HG03558 (cell line): ENCODE measurements around the gene MKLN1.
"Not testable (repeated sequence)": the region's sequence is repeated elsewhere in the genome, so short reads cannot be mapped to it uniquely, and the experiment has no call there.

Experiments
- ATAC-seq: cut with Tn5 transposase; IDR thresholded peaks from one replicate; pipeline ENCODE4 v1.9.1; 2021; ENCODE audit warnings: moderate number of reproducible peaks; ENCODE audit not compliant: unreplicated experiment; ENCODE audit errors: extremely low read depth

The MKLN1 gene

DNA sequence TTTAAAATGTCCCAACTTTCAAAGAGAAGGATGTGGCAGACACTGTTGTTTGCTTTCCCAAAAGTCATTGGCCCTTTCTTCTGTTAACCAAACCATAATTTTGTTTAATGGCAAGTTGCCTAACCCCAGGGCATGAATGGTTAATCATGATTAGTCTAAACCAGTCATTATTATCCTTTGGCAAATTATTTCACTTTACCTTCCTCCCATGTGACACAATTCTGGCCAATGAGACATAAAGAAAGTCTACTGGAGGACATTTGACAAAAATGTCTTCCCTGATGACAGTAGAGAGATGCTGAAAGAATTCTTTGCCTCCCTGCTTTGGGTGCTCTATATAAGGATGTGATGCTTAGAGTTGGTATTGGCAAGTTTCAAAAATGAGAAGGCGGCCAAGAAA is 126.8 kb downstream of the MKLN1 start:
- no peak for ATAC-seq

DNA sequence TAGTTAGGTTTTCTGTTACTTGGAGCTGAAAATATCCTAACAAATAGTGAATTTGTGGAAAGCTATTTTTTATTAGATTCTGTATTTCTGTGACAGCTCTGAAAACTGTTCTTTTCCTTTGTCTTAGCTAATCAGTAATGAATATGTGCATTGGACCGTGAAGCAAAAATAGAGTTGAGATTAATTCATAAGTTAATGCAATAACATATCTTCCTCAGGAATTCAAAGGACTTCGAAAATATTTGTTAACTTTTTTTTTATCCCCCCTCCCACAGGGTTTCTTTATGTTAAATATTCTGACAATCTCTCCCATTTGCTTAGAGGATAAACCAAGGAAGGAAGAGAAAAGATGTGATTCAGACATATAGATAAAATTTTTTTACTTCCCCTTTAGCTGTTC is 127.3 kb downstream of the MKLN1 start:
- ATAC-seq = no peak

DNA sequence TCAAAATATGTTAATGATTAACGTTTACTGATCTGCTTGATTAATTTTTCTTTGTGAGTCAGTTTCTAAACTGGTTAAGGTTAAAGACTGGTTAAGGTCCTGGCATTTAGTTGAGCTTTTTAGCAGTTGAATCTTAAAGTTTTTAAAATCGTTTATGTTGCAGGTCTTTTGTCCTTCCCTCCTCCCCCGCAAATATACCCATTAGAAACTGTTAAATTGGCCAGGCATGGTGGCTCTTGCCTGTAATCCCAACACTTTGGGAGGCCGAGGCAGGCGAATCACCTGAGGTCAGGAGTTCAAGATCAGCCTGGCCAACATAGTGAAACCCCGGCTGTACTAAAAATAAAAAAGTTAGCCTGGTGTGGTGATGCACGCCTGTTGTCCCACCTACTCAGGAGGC is 127.9 kb downstream of the MKLN1 start:
- ATAC-seq = no peak

DNA sequence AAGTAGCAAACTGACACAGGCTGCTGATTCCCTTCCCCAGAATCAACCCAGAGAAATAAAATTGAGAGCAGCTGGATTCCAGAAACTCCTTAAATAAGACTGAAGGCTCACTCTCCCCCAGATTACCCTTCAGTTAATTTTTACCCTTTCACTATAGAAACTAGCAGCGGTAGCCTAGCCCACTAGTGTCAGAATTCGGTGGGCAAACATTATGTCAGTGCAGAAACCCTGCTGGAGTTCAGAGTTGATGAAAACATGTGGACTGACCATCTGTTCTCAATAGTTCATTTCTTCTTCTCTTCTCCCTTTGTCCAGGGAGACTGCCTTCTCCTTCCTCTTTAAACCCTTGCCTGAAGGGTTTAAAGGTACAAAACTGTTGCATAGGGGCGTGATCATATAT is 128.7 kb downstream of the MKLN1 start:
- ATAC-seq = no peak

DNA sequence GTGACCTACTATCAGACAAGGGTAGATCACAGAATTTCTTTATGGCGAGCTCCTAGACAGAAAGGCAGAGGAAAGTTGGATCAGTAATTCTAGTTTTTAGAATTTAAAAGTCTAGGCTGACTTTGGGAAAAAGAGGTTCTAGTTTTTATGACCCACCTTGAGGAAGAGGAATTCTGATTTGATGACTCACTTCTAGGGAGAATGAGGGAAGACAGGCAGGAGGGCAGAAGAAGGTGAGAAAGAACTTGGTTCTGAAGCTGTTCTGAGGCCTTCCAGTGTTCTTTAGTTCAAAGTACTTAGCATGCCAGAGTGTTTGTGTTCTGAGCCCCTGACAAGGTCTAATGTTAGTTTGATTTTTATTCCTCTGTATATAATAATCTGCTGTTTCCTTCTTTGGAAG is 131.6 kb downstream of the MKLN1 start:
- no peak for ATAC-seq

DNA sequence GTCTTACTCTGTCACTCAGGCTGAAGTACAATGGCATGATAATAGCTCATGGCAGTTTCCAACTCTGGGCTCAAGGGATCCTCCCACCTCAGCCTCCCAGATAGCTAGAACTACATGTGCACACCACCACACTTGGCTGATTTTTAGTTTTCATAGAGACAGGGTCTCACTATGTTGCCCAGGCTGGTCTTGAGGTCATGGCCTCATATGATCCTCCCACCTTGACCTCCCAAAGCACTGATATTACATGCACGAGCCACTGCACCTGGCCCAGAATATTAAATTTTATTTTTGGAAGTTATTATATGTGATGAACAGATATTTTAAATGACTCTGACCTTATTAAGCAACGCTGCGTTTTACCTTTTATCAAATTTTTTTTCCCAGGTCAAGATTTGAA is 134.4 kb downstream of the MKLN1 start:
- no peak for ATAC-seq

DNA sequence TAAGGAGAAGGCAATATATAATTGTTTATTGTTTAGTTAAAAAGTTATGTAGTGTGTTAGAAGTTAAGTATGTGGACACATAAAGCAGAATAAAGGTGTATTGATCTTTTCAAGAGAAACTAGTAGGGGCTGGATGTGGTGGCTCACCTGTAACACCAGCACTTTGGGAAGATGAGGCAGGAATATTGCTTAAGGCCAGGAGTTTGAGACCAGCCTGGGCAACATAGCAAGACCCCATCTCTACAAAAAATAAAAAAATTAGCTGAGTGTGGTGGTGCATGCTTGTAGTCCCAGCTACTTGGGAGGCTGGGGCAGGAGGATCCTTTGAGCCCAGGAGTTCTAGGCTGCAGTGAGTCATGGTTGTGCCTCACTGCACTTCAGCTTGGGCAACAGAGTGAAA is 135.0 kb downstream of the MKLN1 start:
- ATAC-seq = not testable (repeated sequence)

DNA sequence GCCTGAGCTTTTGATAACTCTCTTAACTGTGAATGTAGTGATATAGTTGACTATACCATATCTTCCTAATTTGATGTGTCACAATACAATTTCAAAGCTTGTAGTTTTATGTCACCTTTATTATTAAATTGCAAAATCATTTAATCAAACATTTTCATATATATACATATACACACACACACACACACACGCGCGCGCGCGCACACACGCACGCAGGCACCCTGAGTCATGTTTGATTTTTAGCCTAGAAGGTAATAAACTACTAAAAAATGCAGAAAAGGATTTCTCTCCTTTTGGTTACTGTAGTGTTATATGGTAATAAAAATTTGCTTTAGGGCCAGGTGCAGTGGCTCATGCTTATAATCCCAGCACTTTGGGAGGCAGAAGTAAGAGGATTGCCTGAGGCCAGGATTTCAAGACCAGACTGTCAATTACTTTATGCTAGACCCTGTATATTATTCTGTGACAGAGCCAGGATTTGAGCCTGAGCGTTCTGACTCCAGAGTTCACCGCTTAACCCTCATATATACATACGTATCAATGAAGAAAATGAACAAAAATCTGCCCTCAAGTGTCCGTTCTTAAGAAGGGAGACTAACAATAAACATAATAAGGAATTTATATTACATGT is 139.2 kb downstream of the MKLN1 start:
- ATAC-seq = no peak

DNA sequence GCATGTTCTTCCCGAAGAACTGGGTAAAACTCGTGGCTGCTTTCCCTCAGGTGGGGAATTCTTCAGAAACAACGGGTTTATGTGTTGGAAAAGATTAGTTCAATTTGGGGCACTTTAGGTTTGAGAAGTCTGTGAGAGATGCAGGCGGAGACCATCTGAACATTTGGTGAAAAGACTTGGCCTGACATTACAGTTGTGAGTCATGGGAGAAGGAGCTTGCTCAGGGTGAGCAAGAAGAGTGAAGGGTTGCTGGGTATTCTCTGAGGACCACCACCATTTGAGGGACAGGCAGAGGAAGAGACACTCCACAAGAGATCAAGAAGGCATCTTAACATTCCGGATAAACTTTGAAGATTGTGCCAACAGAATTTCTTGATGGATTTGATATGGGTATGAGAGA is 140.1 kb downstream of the MKLN1 start:
- no peak for ATAC-seq

DNA sequence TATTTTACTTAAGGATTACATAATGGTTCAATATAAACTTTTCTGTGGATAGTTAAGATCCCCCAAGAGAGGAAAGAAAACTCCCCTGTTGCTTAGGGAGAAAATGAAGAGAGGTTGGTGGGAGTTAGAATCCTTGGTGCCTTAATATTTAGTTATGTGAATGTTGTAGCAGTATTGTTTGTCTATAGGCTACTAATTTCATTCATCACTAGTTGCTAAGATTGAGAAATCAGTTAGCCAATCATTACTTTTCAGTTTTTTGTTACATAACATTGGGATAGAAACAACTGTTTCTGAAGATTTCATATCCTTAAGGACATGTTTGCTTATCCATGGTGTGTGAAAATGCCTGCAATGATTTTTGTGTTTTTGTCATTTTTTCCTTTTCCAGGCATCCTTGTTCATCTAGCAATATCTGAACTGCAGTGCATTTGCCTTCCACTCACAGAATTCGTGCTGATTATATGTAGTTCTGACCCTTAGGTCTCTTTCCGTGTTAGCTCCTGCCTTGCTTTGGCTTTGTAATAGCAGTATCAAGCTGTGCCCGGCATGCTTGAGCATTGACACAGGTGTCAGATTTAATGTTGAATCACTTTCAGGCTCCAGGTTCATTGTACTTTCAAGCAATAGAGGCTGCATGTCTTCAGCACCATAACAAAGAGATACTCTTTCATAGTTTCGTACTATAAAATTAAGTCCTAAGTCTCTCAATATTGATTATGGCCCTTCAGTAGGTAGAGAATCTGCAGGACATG is 143.8 kb downstream of the MKLN1 start:
- no peak for ATAC-seq

DNA sequence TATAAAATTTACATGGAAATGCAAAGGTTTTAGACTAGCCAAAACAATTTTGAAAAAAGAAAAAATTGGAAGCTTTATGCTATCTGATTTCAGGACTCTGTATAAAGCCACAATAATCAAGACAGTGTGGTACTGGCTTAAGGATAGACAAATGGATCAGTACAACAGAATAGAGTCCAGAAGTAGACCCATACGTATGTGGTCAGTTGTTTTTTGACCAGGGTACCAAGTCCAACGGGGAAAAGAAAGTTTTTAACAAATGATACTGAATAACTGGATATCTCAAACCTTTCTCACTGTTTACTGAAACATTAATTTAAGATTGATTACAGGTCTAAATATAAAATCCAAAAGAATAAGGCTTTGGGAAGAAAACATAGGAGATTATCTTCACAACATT is 149.1 kb downstream of the MKLN1 start:
- ATAC-seq = no peak

DNA sequence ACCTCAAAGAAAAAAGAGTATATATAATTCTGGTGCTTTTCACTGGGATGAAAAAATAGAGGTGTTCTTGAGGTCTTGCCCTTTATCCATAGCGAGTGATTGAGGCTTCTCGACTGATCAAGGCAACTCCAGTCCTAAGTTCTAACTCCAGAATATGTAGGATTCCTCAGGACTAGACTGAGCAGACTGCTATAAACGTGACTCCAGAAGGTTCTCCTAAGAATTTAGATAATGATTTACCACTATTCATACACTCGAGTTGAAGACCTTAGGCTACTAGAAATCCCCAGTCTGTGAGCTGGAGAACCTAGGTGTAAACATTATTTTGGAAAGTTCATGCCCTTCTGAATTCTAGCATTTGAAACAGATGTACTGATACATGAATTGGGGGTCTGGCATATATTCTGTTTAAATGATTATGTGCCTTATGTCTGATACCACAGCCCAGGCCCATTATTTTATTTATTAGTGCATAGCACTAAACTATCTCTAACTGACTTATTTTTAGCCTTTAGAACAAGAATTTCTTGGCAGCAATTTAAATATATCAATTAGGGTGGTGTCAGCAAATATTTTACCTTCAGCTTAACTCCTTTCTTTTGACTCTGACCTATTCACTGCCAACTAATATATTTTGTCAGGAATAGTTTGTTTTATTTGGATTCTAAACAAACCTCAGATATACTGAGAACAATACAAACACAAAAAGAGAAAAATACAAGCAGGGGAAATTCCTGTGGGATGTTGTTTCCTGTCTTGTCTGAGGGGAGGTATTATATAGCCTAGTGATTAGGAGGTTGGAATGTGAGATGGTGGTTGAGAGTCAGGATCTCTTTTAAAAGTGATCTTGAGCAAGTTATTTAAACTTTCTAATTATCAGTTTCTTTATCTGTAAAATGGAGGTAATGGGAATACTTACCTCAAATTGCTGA is 153.0 kb downstream of the MKLN1 start:
- no peak for ATAC-seq

DNA sequence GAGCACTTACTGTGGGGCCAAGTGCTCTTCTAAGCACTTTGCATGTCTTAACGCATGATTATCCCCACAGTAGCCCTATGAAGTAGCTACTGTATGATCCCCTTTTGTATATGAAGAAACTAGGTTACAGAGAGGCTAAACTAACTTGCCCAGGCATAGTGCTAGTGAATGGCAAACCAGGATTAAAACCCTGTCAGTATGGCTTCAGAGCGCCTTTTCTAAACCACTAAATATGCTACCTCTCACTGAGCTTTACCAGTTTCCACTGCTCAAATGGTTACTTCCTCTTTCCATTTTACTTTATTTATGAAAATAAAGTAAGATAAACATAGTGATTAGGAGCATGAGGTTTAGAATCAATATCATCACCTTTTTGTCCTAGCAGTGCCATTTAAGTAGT is 155.1 kb downstream of the MKLN1 start:
- no peak for ATAC-seq

DNA sequence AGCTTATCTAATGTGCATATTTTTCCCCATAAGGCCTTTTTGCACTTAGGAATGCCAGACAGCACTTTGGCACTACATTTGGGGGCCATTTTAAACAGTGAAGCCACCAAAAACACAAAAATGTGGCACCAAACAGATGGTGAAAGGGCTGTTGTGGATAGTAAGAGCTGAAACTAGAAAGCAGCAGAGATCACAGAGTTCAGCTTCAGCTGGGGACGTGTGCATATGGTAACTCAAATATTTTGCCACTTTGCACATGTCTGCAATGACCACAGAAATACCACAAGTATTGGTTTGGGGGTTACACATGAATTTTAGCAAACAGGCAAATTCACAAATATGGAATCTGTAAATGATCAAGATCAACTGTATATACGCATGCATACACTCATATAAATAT is 155.9 kb downstream of the MKLN1 start:
- no peak for ATAC-seq

DNA sequence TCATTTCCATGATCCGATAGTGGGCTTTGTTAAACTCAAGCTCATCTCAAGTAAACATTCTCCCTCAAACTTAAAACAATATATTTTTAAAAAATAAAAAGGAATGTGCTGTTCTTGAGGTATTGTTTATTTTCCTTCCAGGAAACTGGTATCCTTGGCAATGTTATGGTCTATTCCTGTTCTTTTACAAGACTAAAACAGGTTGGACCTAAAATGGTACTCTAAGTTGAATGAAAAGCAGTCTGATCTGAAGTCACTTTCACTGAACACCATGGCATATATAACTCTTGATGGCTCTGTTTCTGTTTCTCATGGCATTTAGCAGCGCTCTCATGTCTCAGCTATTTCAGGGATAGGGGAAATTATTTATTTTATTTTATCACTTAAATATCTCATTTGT is 158.7 kb downstream of the MKLN1 start:
- no peak for ATAC-seq

DNA sequence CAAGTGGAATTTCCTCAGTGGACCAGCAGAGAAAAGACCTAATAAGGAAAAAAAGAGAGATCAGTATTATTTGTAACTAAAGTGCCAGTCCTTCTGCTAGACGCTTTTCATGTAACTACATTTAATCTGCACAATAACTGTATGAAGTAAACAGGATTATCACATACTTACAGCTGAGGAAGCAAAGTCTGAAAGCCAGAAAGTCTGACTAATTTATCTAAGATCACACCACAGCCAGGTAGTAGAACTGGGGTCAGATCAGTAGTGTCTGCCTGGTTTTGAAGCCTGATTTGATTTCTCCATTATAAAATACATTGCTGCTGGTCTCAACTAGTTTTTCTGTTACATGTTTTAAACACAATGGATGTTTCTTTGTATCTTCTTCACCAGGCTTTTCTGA is 159.5 kb downstream of the MKLN1 start:
- ATAC-seq = no peak

DNA sequence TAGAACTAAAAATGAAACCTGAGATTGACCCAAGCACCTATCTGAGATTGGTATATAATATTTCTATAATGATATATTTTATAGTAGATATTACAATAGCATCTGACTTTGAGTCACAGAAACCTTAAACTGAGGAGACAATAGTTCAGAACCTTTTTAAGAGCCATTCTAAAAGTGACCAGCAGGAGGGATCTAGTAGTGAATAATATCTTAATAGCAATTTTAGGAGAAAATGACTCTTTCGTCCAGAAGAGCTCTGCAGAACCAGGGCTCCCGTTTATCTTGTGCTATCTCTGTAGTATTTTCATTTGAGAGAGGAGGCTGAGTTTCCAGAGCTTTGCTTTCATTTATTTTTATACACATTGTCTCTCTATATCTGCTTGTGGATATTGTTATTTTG is 160.7 kb downstream of the MKLN1 start:
- no peak for ATAC-seq

DNA sequence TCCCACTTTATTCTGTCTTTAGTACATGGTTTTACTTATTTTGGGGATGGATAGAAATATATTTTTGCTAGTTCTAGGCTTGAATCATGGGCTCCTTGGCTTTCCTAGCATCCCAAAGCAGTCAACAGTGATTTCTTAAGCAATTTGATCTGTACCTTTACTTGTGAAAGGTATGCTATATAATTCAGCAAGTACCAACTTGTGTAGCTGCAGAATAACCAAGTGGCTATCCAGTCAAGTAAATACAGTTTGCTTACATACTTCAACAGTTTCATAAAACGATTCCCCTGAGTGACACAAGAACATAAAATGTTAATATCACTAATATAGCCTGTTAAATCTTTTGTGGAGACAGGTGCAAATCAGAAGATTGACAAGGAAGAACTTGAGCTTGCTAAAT is 161.5 kb downstream of the MKLN1 start:
- no peak for ATAC-seq

DNA sequence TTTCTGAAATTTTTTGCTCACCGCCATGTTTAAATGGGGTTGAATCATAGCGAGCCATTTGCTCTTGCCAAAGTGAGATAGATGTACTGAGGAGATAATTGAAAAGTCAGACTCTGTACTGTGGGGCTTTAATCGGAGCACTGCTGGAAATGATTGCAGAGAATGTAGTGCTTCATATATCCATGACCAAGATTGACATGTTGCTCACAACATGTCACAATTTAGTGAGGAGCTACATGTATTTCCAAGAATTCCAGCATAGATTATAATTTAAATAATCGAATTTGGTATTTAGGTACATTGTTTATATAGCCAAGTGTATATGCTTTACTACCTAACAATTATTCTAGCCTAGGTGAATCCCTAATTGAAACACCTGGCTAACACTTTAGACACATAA is 162.2 kb downstream of the MKLN1 start:
- no peak for ATAC-seq

DNA sequence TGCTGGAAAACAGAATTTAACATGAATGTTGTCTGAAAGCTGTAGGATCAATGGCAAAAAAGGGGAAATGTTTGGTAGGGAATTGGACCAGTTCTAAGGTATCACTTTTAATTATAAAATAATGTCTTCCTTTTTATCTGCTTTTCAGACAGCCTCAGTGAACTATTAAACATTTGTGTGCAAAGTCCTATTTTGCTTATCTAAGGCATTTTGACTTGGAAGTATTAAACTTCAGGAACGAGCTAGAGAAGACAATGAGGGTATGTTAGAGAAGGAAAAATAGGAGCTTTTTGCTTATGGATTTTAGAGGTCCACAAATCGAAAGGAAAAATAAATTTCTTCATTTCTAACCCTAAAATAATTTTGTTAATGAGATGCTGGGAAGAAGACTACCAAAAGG is 165.4 kb downstream of the MKLN1 start:
- ATAC-seq = no peak

DNA sequence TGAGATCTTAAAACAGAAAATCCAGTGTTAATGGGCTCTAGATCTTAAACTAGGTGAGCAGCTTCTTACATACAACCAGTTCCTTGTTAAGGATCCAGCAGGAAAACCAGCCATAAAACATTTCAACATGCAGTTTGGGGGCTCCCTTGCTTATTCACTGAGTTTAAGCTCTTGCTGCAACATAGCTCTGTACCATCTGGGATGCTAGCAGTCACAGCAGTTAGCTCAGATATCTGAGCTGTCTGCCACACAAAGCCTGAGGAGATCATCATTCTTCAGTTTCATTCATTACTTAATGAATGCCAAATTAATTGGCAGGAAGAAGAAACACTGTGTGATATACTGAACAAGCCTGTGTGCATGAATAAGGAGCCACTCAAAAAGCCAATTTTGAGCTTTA is 165.9 kb downstream of the MKLN1 start:
- ATAC-seq = no peak
